ES-I3 (cell line): ENCODE data around the gene TBC1D9B.
A peak's percentile ranks its signal among the peaks of the same experiment; 100 is the strongest.

Experiments used
- H3K36me3 ChIP-seq: 2 replicates; pipeline ENCODE4 v1.6.1; 2013; ENCODE audit warnings: mild to moderate bottlenecking, low read length, control low read depth, moderate library complexity; ENCODE audit not compliant: insufficient read depth
- H3K4me1 ChIP-seq: 2 replicates; pipeline ENCODE4 v1.6.1; 2013; ENCODE audit warnings: mild to moderate bottlenecking, control low read depth, low read length; ENCODE audit not compliant: insufficient read depth
- H3K9ac ChIP-seq: 2 replicates; pipeline ENCODE4 v1.6.1; 2013; ENCODE audit warnings: low read depth, mild to moderate bottlenecking, low read length, moderate library complexity
- H3K9me3 ChIP-seq: 2 replicates; pipeline ENCODE4 v1.6.1; 2013; ENCODE audit warnings: mild to moderate bottlenecking, low read length, moderate library complexity; ENCODE audit not compliant: control insufficient read depth, insufficient read depth

Gene TBC1D9B

GRCh38 chr5:179827680-179828079, 80.0 kb downstream of the TBC1D9B start:
- Histone ChIP-seq H3K36me3 (peaks cover 61% of the 10 kb centered on the region), H3K9ac (no peak overlapping the region), H3K4me1 (peaks cover 10% of the 10 kb centered on the region; the same call in 1 of the 2 replicates)

GRCh38 chr5:179825655-179826182, 82.0 kb downstream of the TBC1D9B start:
- peaks cover 48% of the 10 kb centered on the region for H3K36me3 ChIP-seq
- peaks cover 16% of the 10 kb centered on the region; the same call in 1 of the 2 replicates for H3K4me1 ChIP-seq
- H3K9me3 ChIP-seq, result no peaks in the 10 kb centered on the region
- no peak overlapping the region for H3K9ac ChIP-seq

More at GRCh38 chr5:179827680-179828079, 80.0 kb downstream of the TBC1D9B start:
- no peaks in the 10 kb centered on the region for H3K9me3 ChIP-seq

- Histone ChIP-seq H3K4me1 (peaks cover 24% of the 10 kb centered on the region), H3K36me3 (peaks cover 40% of the 10 kb centered on the region)
Measured at GRCh38 chr5:179824745-179825112, 83.0 kb downstream of the TBC1D9B start.

GRCh38 chr5:179823937-179824744, 83.6 kb downstream of the TBC1D9B start:
- H3K4me1 ChIP-seq, result peaks cover 22% of the 10 kb centered on the region
- no peaks in the 10 kb centered on the region for H3K9me3 ChIP-seq
- H3K36me3 ChIP-seq, result peaks cover 38% of the 10 kb centered on the region
- H3K9ac ChIP-seq, result no peak overlapping the region

More at GRCh38 chr5:179824745-179825112, 83.0 kb downstream of the TBC1D9B start:
- H3K9ac ChIP-seq, result no peak overlapping the region
- H3K9me3 ChIP-seq, result no peaks in the 10 kb centered on the region

GRCh38 chr5:179822444-179822990, 85.2 kb downstream of the TBC1D9B start:
- Histone ChIP-seq H3K36me3 (peaks cover 28% of the 10 kb centered on the region), H3K4me1 (peaks cover 26% of the 10 kb centered on the region), H3K9me3 (no peaks in the 10 kb centered on the region), H3K9ac (peak overlapping the region; percentile 76; the same call in 1 of the 2 replicates)

- peaks cover 28% of the 10 kb centered on the region for H3K4me1 ChIP-seq
- peak overlapping the region; percentile 76; the same call in 1 of the 2 replicates for H3K9ac ChIP-seq
- H3K9me3 ChIP-seq, result no peaks in the 10 kb centered on the region
- peaks cover 26% of the 10 kb centered on the region for H3K36me3 ChIP-seq
Measured at GRCh38 chr5:179822059-179822432, 85.7 kb downstream of the TBC1D9B start.

GRCh38 chr5:179821298-179822058, 86.2 kb downstream of the TBC1D9B start:
- H3K36me3 ChIP-seq, result peaks cover 22% of the 10 kb centered on the region
- no peaks in the 10 kb centered on the region for H3K9me3 ChIP-seq
- peaks cover 28% of the 10 kb centered on the region for H3K4me1 ChIP-seq
- peak overlapping the region; percentile 76 for H3K9ac ChIP-seq

GRCh38 chr5:179820483-179821297, 87.0 kb downstream of the TBC1D9B start, which contains the start of gene SQSTM1:
Gene SQSTM1, plus strand, starts transcription at chr5:179820905. Its CDS starts 32 bp downstream, at chr5:179820937.
- Histone ChIP-seq H3K9me3 (no peaks in the 10 kb centered on the region), H3K4me1 (peaks cover 28% of the 10 kb centered on the region), H3K9ac (peak within 1 kb of the TSS; percentile 76), H3K36me3 (peaks cover 21% of the 10 kb centered on the region)

- Histone ChIP-seq H3K36me3 (peaks cover 15% of the 10 kb centered on the region), H3K4me1 (peaks cover 28% of the 10 kb centered on the region), H3K9me3 (no peaks in the 10 kb centered on the region), H3K9ac (peak overlapping the region; percentile 76)
Measured at GRCh38 chr5:179820127-179820482, 87.6 kb downstream of the TBC1D9B start.

GRCh38 chr5:179819296-179820126, 88.2 kb downstream of the TBC1D9B start:
- H3K36me3 ChIP-seq, result peaks cover 9% of the 10 kb centered on the region
- peaks cover 28% of the 10 kb centered on the region for H3K4me1 ChIP-seq
- no peaks in the 10 kb centered on the region for H3K9me3 ChIP-seq
- peak overlapping the region; percentile 76 for H3K9ac ChIP-seq

GRCh38 chr5:179818746-179819295, 88.9 kb downstream of the TBC1D9B start:
- peaks cover 28% of the 10 kb centered on the region for H3K4me1 ChIP-seq
- peak overlapping the region; percentile 76 for H3K9ac ChIP-seq
- H3K9me3 ChIP-seq, result no peaks in the 10 kb centered on the region
- H3K36me3 ChIP-seq, result peaks cover 4% of the 10 kb centered on the region; the same call in 1 of the 2 replicates

- Histone ChIP-seq H3K9ac (peak overlapping the region; percentile 76), H3K4me1 (peaks cover 31% of the 10 kb centered on the region)
Measured at GRCh38 chr5:179817890-179818745, 89.6 kb downstream of the TBC1D9B start.

More at GRCh38 chr5:179817890-179818745, 89.6 kb downstream of the TBC1D9B start:
- no peaks in the 10 kb centered on the region for H3K36me3 ChIP-seq
- no peaks in the 10 kb centered on the region for H3K9me3 ChIP-seq
